ENCODE measurements around the gene NFKBIZ.
"Not testable (repeated sequence)": the region's sequence is repeated elsewhere in the genome, so short reads cannot be mapped to it uniquely, and the experiment has no call there.

NFKBIZ gene

DNA sequence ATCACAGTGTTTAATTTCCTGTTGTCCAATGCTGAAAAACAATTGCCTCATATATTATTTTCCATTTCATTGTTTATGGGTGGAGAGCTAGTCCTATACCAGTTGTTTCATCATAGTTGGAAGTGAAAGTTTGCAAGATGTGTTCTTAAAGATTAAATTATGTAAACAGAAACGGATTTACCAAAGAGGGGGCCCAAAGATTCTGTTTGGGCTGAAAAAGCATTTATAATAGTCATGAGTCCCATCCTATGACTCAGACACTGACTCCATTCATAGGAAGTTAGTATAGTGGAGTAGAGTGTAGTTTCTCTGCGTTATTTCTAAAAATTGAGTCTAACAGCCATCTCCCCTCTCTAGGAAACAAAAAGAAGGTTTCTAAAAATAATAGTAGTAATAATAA lies 24.3 kb downstream of the NFKBIZ start:
- TF ChIP-seq, protein P1, sequence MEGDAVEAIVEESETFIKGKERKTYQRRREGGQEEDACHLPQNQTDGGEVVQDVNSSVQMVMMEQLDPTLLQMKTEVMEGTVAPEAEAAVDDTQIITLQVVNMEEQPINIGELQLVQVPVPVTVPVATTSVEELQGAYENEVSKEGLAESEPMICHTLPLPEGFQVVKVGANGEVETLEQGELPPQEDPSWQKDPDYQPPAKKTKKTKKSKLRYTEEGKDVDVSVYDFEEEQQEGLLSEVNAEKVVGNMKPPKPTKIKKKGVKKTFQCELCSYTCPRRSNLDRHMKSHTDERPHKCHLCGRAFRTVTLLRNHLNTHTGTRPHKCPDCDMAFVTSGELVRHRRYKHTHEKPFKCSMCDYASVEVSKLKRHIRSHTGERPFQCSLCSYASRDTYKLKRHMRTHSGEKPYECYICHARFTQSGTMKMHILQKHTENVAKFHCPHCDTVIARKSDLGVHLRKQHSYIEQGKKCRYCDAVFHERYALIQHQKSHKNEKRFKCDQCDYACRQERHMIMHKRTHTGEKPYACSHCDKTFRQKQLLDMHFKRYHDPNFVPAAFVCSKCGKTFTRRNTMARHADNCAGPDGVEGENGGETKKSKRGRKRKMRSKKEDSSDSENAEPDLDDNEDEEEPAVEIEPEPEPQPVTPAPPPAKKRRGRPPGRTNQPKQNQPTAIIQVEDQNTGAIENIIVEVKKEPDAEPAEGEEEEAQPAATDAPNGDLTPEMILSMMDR (IDR thresholded peaks at IDR 0.05), result no peak
- no peak overlapping the region for H3K27ac ChIP-seq
- DNase-seq (ENCODE audit: low spot score), result no peak
- H3K4me3 ChIP-seq, result no peak overlapping the region

DNA sequence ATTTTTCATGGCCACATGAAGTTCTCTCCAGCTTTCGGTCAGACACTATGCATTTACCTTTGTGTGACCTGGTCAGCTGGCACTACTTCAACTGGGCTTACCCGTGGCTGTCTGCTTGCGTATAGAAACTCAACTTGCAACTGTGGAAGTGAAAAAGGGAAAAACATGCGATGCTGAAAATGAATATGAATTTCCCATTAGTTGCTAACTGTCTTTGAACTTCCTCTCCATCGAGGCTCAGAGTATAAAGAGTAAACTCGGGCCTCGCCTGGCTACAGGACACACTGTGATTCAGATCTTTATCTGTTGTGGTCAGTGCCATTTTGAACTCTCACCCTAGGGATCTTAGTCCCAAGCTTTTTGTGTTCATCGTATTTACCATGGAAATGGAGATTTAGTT lies 26.8 kb downstream of the NFKBIZ start:
- H3K4me3 ChIP-seq, result no peak overlapping the region
- no peak for DNase-seq (ENCODE audit: low spot score)
- H3K27ac ChIP-seq, result no peak overlapping the region
- TF ChIP-seq, protein P1 (IDR thresholded peaks at IDR 0.05), result no peak

DNA sequence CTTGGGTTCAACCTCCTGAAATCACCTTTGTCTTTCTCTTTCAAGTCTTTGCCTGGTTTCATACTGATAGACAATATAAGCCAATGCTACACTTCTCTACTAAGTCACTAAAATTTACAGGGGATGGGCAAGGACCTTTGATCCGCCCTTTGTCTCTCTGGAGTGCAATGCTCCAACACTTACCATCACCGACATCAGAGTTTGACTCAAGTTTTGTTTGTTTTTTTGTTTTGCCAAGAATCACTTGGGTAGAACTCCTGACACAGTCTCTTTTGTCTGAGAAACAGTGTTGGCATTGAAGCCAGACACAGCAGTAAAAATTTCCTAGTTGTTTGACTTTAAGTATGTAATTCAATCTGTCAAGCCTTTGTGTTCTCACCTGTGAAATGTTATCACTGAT lies 29.3 kb downstream of the NFKBIZ start:
- TF ChIP-seq, protein P1 (IDR thresholded peaks at IDR 0.05), result no peak
- H3K27ac ChIP-seq, result no peak overlapping the region
- DNase-seq (ENCODE audit: low spot score), result no peak

DNA sequence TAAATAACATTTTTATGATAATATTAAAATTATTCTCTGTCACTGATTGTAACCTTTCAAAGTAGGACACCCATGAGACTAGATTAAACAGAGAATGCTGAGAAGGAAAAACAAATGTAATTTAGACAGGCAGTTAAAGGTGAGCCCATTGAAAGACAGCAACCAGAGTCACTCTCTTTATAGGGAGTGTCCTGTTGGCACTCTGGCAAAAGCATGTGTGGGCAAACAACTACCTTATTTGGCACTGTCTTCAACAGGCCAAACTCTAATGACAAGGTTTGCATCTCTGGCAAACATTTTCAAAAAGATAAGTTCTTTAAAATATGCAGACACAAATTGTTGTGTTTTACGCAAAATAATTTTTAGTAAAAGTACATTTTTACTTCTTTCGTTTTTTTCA lies 29.8 kb downstream of the NFKBIZ start:
- no peak overlapping the region for H3K27ac ChIP-seq
- TF ChIP-seq, protein P1 (IDR thresholded peaks at IDR 0.05), result no peak
- H3K4me3 ChIP-seq, result no peak overlapping the region
- DNase-seq (ENCODE audit: low spot score), result no peak

More for the DNA sequence above, 29.3 kb downstream of the NFKBIZ start:
- H3K4me3 ChIP-seq, result no peak overlapping the region

DNA sequence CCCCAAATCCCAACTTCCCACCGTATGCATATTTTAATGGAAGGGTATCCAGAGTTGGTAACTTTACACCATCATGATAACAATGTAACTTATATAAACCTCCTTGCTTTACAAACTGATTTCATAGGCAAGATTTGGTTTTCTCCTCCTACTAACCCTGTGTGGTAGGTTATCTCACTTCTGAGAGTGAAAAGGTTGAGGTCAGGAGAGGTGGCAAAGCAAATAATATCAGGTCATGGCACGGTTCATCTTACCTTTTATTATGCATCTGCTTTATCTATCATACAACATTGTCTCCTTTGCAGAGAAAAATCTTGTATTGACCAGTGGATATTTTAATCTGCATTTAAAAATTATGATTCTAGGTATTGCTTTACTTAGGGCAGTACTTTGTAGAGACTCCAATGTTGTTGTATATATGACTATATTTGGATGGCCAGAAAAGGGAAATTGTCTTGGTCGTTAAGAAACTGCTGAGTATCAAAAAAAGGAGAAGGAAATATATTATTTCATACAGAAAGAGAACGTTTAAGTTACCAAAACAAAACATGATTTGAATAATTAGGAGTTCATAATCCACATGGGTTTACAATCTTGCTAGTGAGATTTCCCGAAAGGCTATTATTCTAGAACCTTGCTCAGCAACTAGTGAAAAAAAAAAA lies 30.4 kb downstream of the NFKBIZ start:
- no peak for DNase-seq (ENCODE audit: low spot score)
- TF ChIP-seq, protein P1 (IDR thresholded peaks at IDR 0.05), result no peak
- H3K27ac ChIP-seq, result no peak overlapping the region
- no peak overlapping the region for H3K4me3 ChIP-seq

DNA sequence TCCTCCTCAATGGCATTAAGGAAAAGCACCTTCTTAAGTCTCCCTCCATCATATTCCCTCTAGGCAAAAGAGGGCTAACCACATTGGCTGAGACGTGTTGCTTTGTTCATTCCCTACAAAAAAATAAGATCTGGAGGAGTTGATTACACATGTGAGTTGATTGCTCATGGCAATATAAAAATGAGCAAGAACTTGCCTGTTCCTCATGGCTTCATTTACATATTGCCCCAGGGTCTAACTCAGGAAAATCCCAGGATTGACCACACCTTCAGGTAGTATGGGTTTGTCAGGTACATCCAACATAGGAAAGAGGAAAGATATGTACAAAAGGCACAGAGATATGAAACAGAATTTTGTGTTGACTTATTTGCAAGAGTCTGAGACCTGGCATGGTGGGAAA lies 35.5 kb downstream of the NFKBIZ start:
- TF ChIP-seq, protein P1 (IDR thresholded peaks at IDR 0.05), result no peak
- Histone ChIP-seq H3K27ac (no peak overlapping the region), H3K4me3 (no peak overlapping the region)
- no peak for DNase-seq (ENCODE audit: low spot score)

DNA sequence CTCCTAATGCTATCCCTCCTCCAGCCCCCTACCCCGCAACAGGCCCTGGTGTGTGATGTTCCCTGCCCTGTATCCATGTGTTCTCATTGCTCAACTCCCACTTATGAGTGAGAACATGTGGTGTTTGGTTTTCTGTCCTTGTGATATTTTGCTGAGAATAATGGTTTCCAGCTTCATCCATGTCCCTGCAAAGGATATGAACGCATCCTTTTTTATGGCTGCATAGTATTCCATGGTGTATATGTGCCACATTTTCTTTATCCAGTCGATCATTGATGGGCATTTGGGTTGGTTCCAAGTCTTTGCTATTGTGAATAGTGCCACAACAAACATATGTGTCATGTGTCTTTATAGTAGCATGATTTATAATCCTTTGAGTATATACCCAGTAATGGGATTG lies 36.3 kb downstream of the NFKBIZ start:
- not testable (repeated sequence) for H3K4me3 ChIP-seq; DNase-seq (ENCODE audit: low spot score); H3K27ac ChIP-seq

Measured in coronary artery (tissue), 2 donors.